IMR-90 (cell line): ENCODE data around the gene CHMP3. TPM values are rescaled to one million over a fixed set of nuclear protein-coding genes. Genes with fewer than 3 reads are reported as not detected.

Experiments used
- ATAC-seq: fragments of 200-7000 bp; cut with Tn5 transposase; 2 replicates; pipeline ENCODE4 v1.9.1; 2020; ENCODE audit warnings: low read depth, mild to moderate bottlenecking, moderate library complexity
- BruUV-seq: library from RNA; stranded (reverse); fragments of 400-500 nt; replicated peaks from 2 replicates; lab custom pipeline; 2021; lab: Mats Ljungman, UMichigan
- CTCF ChIA-PET: fragments of 300-600 bp; formaldehyde crosslinking; extraction: SDS; loops from one replicate; lab custom pipeline; 2021; ENCODE audit warnings: antibody characterized with exemption; lab: Yijun Ruan, JAX
- POLR2A ChIA-PET: fragments of 300-600 bp; sonication (Branson Sonifier 250); formaldehyde crosslinking; loops from one replicate; lab custom pipeline; 2022; ENCODE audit warnings: antibody characterized with exemption; ENCODE audit not compliant: unreplicated experiment; lab: Charles Lee
- DNase-seq: peaks from one replicate; pipeline ENCODE4 v3.0.0; 2013
- H2AFZ ChIP-seq: replicated peaks from 2 replicates; pipeline ENCODE3; 2013; ENCODE audit warnings: low read length, mild to moderate bottlenecking; ENCODE audit not compliant: poor library complexity
- H2AK5ac ChIP-seq: 2 replicates; pipeline ENCODE4 v1.6.1; 2013; ENCODE audit warnings: low read depth, low read length, inconsistent platforms
- H2AK9ac ChIP-seq: replicated peaks from 2 replicates; pipeline ENCODE3; 2013; ENCODE audit warnings: mild to moderate bottlenecking, low read depth, low read length, moderate library complexity; ENCODE audit not compliant: poor library complexity
- H2BK120ac ChIP-seq: 2 replicates; pipeline ENCODE4 v1.6.1; 2013; ENCODE audit warnings: low read depth, low read length, inconsistent platforms
- H2BK15ac ChIP-seq: 3 replicates; pipeline ENCODE4 v1.6.1; 2013; ENCODE audit warnings: low read depth, low read length, inconsistent platforms
- H2BK20ac ChIP-seq: 2 replicates; pipeline ENCODE4 v1.6.1; 2013; ENCODE audit warnings: low read depth, mild to moderate bottlenecking, inconsistent platforms, low read length, moderate library complexity
- H2BK5ac ChIP-seq: 2 replicates; pipeline ENCODE4 v1.6.1; 2013; ENCODE audit warnings: mild to moderate bottlenecking, low read depth, low read length, inconsistent platforms; ENCODE audit not compliant: poor library complexity, severe bottlenecking
- H3K14ac ChIP-seq: replicated peaks from 2 replicates; pipeline ENCODE4 v1.6.1; 2013; ENCODE audit warnings: low read depth, low read length, inconsistent platforms
- H3K18ac ChIP-seq: 2 replicates; pipeline ENCODE4 v1.6.1; 2013; ENCODE audit warnings: low read depth, low read length, control low read depth
- H3K23ac ChIP-seq: 2 replicates; pipeline ENCODE4 v1.6.1; 2013; ENCODE audit warnings: low read depth, low read length, inconsistent platforms
- H3K27ac ChIP-seq: 2 replicates; pipeline ENCODE4 v1.5.1; 2013; ENCODE audit warnings: mild to moderate bottlenecking, control low read depth, low read length; ENCODE audit not compliant: insufficient read depth
- H3K27me3 ChIP-seq: 2 replicates; pipeline ENCODE4 v1.6.1; 2013; ENCODE audit warnings: low read length; ENCODE audit not compliant: control insufficient read depth, insufficient read depth
- H3K36me3 ChIP-seq: 2 replicates; pipeline ENCODE4 v1.6.1; 2013; ENCODE audit warnings: low read length, mixed read lengths; ENCODE audit not compliant: control insufficient read depth, insufficient read depth
- H3K4ac ChIP-seq: 2 replicates; pipeline ENCODE4 v1.6.1; 2013; ENCODE audit warnings: low read depth, low read length, inconsistent platforms
- H3K4me1 ChIP-seq: 2 replicates; pipeline ENCODE4 v1.6.1; 2013; ENCODE audit warnings: low read length, mixed read lengths; ENCODE audit not compliant: control insufficient read depth, insufficient read depth
- H3K4me2 ChIP-seq: 2 replicates; pipeline ENCODE4 v1.6.1; 2013; ENCODE audit warnings: low read depth, mild to moderate bottlenecking, control low read depth, low read length, moderate library complexity
- H3K4me3 ChIP-seq: 2 replicates; pipeline ENCODE4 v1.5.1; 2013; ENCODE audit warnings: low read depth, mild to moderate bottlenecking, control low read depth, low read length, moderate library complexity; ENCODE audit not compliant: insufficient read depth
- H3K56ac ChIP-seq: 2 replicates; pipeline ENCODE4 v1.6.1; 2013; ENCODE audit warnings: low read length, inconsistent platforms; ENCODE audit not compliant: insufficient read depth; ENCODE audit errors: extremely low read depth
- H3K79me1 ChIP-seq, 2 experiments: 2 replicates each; pipeline ENCODE4 v1.6.1; 2013; ENCODE audit warnings: low read length in 2 of 2, inconsistent platforms in 1 of 2, low read depth in 1 of 2
- H3K9ac ChIP-seq: 2 replicates; pipeline ENCODE4 v1.6.1; 2013; ENCODE audit warnings: low read depth, low read length, control low read depth
- H3K9me1 ChIP-seq: 2 replicates; pipeline ENCODE4 v1.6.1; 2013; ENCODE audit warnings: low read length, inconsistent platforms; ENCODE audit not compliant: insufficient read depth
- H3K9me3 ChIP-seq: 2 replicates; pipeline ENCODE4 v1.6.1; 2013; ENCODE audit warnings: low read length; ENCODE audit not compliant: control insufficient read depth, insufficient read depth
- H4K20me1 ChIP-seq: 2 replicates; pipeline ENCODE4 v1.6.1; 2013; ENCODE audit warnings: low read length, inconsistent platforms; ENCODE audit not compliant: insufficient read depth
- H4K5ac ChIP-seq: 2 replicates; pipeline ENCODE4 v1.6.1; 2013; ENCODE audit warnings: mild to moderate bottlenecking, low read depth, low read length, control low read depth
- H4K8ac ChIP-seq, 2 experiments: 2 replicates each; pipeline ENCODE4 v1.6.1; 2013; ENCODE audit warnings: low read depth in 2 of 2, low read length in 2 of 2, control low read depth in 1 of 2, inconsistent platforms in 1 of 2
- H4K91ac ChIP-seq: 2 replicates; pipeline ENCODE4 v1.6.1; 2013; ENCODE audit warnings: low read depth, low read length, inconsistent platforms; ENCODE audit not compliant: insufficient read depth
- BHLHE40 ChIP-seq: fragments of 150-350 bp; IDR thresholded peaks from 2 replicates; pipeline ENCODE4 v1.6.1; 2016; ENCODE audit warnings: mild to moderate bottlenecking, low read depth, low read length
- CEBPB ChIP-seq: IDR thresholded peaks from 2 replicates; pipeline ENCODE4 v1.6.1; 2012; ENCODE audit warnings: low read depth, low read length, improper control_type of control experiment
- CHD1 ChIP-seq: IDR thresholded peaks from 2 replicates; pipeline ENCODE4 v1.6.1; 2012; ENCODE audit warnings: low read depth, low read length, improper control_type of control experiment
- FOS ChIP-seq: fragments of 150-350 bp; IDR thresholded peaks from 2 replicates; pipeline ENCODE4 v1.6.1; 2016; ENCODE audit warnings: low read depth, low read length
- MAFK ChIP-seq: IDR thresholded peaks from 2 replicates; pipeline ENCODE4 v1.6.1; 2012; ENCODE audit warnings: low read depth, low read length, improper control_type of control experiment
- MAZ ChIP-seq: IDR thresholded peaks from 2 replicates; pipeline ENCODE4 v1.6.1; 2012; ENCODE audit warnings: low read depth, mild to moderate bottlenecking, low read length, improper control_type of control experiment, moderate library complexity, borderline replicate concordance
- MXI1 ChIP-seq: IDR thresholded peaks from 2 replicates; pipeline ENCODE4 v1.6.1; 2012; ENCODE audit warnings: low read depth, mild to moderate bottlenecking, low read length, moderate library complexity, borderline replicate concordance
- NFE2L2 ChIP-seq: fragments of 150-350 bp; IDR thresholded peaks from 2 replicates; pipeline ENCODE4 v1.6.1; 2016; ENCODE audit warnings: low read depth, mild to moderate bottlenecking, low read length
- POLR2A ChIP-seq: IDR thresholded peaks from 2 replicates; pipeline ENCODE4 v1.6.1; 2012; ENCODE audit warnings: mild to moderate bottlenecking, low read depth, low read length
- RAD21 ChIP-seq: IDR thresholded peaks from 2 replicates; pipeline ENCODE4 v1.6.1; 2012; ENCODE audit warnings: low read length, improper control_type of control experiment
- RCOR1 ChIP-seq: IDR thresholded peaks from 2 replicates; pipeline ENCODE4 v1.6.1; 2012; ENCODE audit warnings: mild to moderate bottlenecking, low read length, improper control_type of control experiment; ENCODE audit not compliant: insufficient replicate concordance
- RFX5 ChIP-seq: IDR thresholded peaks from 2 replicates; pipeline ENCODE4 v1.8.0; 2012; ENCODE audit warnings: low read depth, mild to moderate bottlenecking, low read length, moderate library complexity
- SMC3 ChIP-seq: fragments of 150-350 bp; IDR thresholded peaks from 2 replicates; pipeline ENCODE4 v1.6.1; 2016; ENCODE audit warnings: low read depth, mild to moderate bottlenecking, antibody characterized with exemption, low read length, moderate library complexity
- WGBS, 2 experiments: methylation state at CpG; one replicate each; pipeline versions ENCODE4 v1.1.5 to v1.1.7; 2013; ENCODE audit warnings: missing lambda C conversion rate in 2 of 2; ENCODE audit not compliant: insufficient read length in 1 of 2; ENCODE audit errors: extremely low coverage in 2 of 2; 5-methylcytosine and 5-hydroxymethylcytosine counted together
- dilution Hi-C: fragments of 300-500 bp; cut with HindIII; formaldehyde crosslinking; loops from one replicate; pipeline ENCODE4 v1.14.3; 2018; ENCODE audit warnings: low sequenced_read_pairs; ENCODE audit not compliant: unreplicated experiment
- in situ Hi-C: fragments of 300-500 bp; cut with MboI; formaldehyde crosslinking; loops from 3 replicates; pipeline ENCODE4 v1.14.3; 2019; ENCODE audit warnings: low sequenced_read_pairs, inconsistent platforms, mixed read lengths
- intact Hi-C: fragments of 100-400 bp; cut with micrococcal nuclease; formaldehyde crosslinking; loops from 2 replicates; pipeline ENCODE4 v1.10.0; 2022
- polyA plus RNA-seq, 3 experiments: library from polyadenylated mRNA; depleted of rRNA; stranded (reverse); fragments of >200 nt; gene quantifications; 2 replicates each; pipeline ENCODE4 v1.2.3, GENCODE V29; 2012; ENCODE audit warnings: low replicate concordance in 1 of 3
- total RNA-seq: library from RNA; depleted of rRNA; stranded (reverse); fragments of >200 nt; gene quantifications from 2 replicates; pipeline ENCODE4 v1.2.3, GENCODE V29; 2012
- TF ChIP-seq, protein P1 (sequence below): conservative IDR thresholded peaks from 2 replicates; pipeline ENCODE4 v1.5.1; 2012; ENCODE audit warnings: mild to moderate bottlenecking, low read depth, low read length, improper control_type of control experiment
- TF ChIP-seq, protein P2 (sequence below): fragments of 150-350 bp; IDR thresholded peaks from 2 replicates; pipeline ENCODE4 v1.6.1; 2017; ENCODE audit warnings: mild to moderate bottlenecking, antibody characterized with exemption, low read length, low read depth
- TF ChIP-seq, protein P3 (sequence below): fragments of 150-350 bp; IDR thresholded peaks from 2 replicates; pipeline ENCODE4 v1.6.1; 2016; ENCODE audit warnings: low read depth, mild to moderate bottlenecking, low read length, moderate library complexity, borderline replicate concordance

The CHMP3 gene
- total and polyA plus RNA-seq, 2 of the 4 experiments (the other 2 are of a cell fraction), result 38.4 to 84.6 TPM

DNA sequence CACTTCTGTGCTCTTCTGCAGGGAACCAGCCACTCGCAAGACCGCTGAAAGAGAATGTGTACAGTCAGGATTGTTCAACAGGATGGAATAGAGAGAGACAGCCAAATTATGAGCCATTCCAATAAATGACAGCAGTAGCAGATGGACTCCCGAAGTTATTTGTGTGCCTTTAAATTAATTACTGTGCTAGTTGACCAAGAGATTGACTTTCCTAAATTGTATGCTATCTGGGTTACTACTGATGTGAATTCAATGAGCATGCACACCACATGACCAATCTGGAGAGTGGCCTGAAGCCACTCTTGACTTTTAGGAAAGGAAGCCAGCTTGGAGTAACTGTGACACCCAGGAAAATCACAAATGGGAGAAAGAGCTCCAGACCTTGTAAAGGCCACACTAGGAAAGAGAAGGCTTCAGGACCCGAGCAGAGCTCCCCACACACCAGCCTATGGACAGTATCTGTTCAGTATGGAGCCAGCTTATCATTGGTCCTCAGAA lies 52.8 kb downstream of the CHMP3 start:
- intact Hi-C loops, result no loop called here

More for the DNA sequence above, 52.8 kb downstream of the CHMP3 start:
- Histone ChIP-seq H3K9me3 (no peaks in the 10 kb centered on the region), H3K27ac (no peak overlapping the region), H4K8ac (no peak overlapping the region), H3K9ac (no peak overlapping the region), H2BK20ac (no peak overlapping the region), H2AK9ac (no peak overlapping the region), H3K4me1 (no peaks in the 10 kb centered on the region), H4K91ac (no peak overlapping the region), H3K4me3 (no peak overlapping the region), H3K14ac (no peak overlapping the region), H2BK120ac (no peak overlapping the region), H3K4ac (no peak overlapping the region), H3K56ac (no peak overlapping the region), H3K79me1 (peaks cover 3 to 9% of the 10 kb centered on the region in 2 experiments; a peak in 1 of 4 replicates), H3K36me3 (peaks cover 16% of the 10 kb centered on the region), H2BK5ac (no peak overlapping the region), H3K27me3 (no peaks in the 10 kb centered on the region), H4K5ac (no peak overlapping the region), H3K9me1 (0 out of 2 replicates have a peak, but pooled peaks cover 4% of the 10 kb centered on the region), H3K23ac (no peak overlapping the region), H3K18ac (no peak overlapping the region), H2AFZ (no peak overlapping the region), H3K4me2 (no peak overlapping the region), H4K20me1 (no peaks in the 10 kb centered on the region; the same call in 1 of the 2 replicates), H2AK5ac (no peak overlapping the region), H2BK15ac (no peak overlapping the region)
- in situ Hi-C loops, result loop anchor here (10.0 kb wide), 1 partner anchor 94 kb away; no protein-coding TSS in a partner anchor
- ATAC-seq (no peak), DNase-seq (no peak)
- no TSS peak for BruUV-seq
- dilution Hi-C loops, result no loop called here
- CTCF ChIA-PET, result no interaction called here
- POLR2A ChIA-PET, result no interaction called here
- TF ChIP-seq MXI1 (no peak), CHD1 (no peak), RAD21 (no peak), POLR2A (no peak), FOS (no peak), MAZ (no peak), NFE2L2 (no peak), MAFK (no peak), RCOR1 (no peak), SMC3 (no peak), CEBPB (no peak), BHLHE40 (no peak), RFX5 (no peak)
- TF ChIP-seq, protein P1, sequence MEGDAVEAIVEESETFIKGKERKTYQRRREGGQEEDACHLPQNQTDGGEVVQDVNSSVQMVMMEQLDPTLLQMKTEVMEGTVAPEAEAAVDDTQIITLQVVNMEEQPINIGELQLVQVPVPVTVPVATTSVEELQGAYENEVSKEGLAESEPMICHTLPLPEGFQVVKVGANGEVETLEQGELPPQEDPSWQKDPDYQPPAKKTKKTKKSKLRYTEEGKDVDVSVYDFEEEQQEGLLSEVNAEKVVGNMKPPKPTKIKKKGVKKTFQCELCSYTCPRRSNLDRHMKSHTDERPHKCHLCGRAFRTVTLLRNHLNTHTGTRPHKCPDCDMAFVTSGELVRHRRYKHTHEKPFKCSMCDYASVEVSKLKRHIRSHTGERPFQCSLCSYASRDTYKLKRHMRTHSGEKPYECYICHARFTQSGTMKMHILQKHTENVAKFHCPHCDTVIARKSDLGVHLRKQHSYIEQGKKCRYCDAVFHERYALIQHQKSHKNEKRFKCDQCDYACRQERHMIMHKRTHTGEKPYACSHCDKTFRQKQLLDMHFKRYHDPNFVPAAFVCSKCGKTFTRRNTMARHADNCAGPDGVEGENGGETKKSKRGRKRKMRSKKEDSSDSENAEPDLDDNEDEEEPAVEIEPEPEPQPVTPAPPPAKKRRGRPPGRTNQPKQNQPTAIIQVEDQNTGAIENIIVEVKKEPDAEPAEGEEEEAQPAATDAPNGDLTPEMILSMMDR, result no peak
- TF ChIP-seq, protein P2, sequence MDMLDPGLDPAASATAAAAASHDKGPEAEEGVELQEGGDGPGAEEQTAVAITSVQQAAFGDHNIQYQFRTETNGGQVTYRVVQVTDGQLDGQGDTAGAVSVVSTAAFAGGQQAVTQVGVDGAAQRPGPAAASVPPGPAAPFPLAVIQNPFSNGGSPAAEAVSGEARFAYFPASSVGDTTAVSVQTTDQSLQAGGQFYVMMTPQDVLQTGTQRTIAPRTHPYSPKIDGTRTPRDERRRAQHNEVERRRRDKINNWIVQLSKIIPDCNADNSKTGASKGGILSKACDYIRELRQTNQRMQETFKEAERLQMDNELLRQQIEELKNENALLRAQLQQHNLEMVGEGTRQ, result no peak
- TF ChIP-seq, protein P3, sequence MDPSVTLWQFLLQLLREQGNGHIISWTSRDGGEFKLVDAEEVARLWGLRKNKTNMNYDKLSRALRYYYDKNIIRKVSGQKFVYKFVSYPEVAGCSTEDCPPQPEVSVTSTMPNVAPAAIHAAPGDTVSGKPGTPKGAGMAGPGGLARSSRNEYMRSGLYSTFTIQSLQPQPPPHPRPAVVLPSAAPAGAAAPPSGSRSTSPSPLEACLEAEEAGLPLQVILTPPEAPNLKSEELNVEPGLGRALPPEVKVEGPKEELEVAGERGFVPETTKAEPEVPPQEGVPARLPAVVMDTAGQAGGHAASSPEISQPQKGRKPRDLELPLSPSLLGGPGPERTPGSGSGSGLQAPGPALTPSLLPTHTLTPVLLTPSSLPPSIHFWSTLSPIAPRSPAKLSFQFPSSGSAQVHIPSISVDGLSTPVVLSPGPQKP, result no peak
- whole genome bisulfite sequencing, 2 experiments, result 100% methylated on average over 2 of the region's 4 CpGs; no CpG with 5 or more reads in 1 of the 2 experiments
